HPDE6-E6E7 (cell line): Measurements from ENCODE around the gene LYRM4.
A peak's percentile ranks its signal among the peaks of the same experiment; 100 is the strongest.

Experiments used
- DNase-seq: peaks from one replicate; pipeline ENCODE4 v3.0.0; 2011; ENCODE audit warnings: missing footprints; ENCODE audit errors: extremely low spot score

LYRM4 gene

GRCh38 chr6:5205877-5206850, 54.6 kb downstream of the LYRM4 start:
- no peak for DNase-seq

GRCh38 chr6:5205035-5205507, 55.7 kb downstream of the LYRM4 start:
- no peak for DNase-seq

- no peak for DNase-seq
These were observed 56.4 kb downstream of the LYRM4 start for GRCh38 chr6:5204376-5204775.

GRCh38 chr6:5203546-5203945, 57.2 kb downstream of the LYRM4 start:
- DNase-seq: no peak

GRCh38 chr6:5202941-5203340, 57.8 kb downstream of the LYRM4 start:
- DNase-seq: no peak

- DNase-seq: no peak
These were observed 58.5 kb downstream of the LYRM4 start for GRCh38 chr6:5202206-5202605.

- DNase-seq: no peak
These were observed 59.5 kb downstream of the LYRM4 start for GRCh38 chr6:5201271-5201670.

- DNase-seq: no peak
These were observed 61.0 kb downstream of the LYRM4 start for GRCh38 chr6:5199702-5200101.

GRCh38 chr6:5199283-5199682, 61.5 kb downstream of the LYRM4 start:
- DNase-seq: no peak

GRCh38 chr6:5197084-5197483, 63.7 kb downstream of the LYRM4 start:
- DNase-seq: no peak

GRCh38 chr6:5192135-5192794, 68.5 kb downstream of the LYRM4 start:
- no peak for DNase-seq

GRCh38 chr6:5191722-5192121, 69.0 kb downstream of the LYRM4 start:
- DNase-seq: no peak

- DNase-seq: no peak
These were observed 69.5 kb downstream of the LYRM4 start for GRCh38 chr6:5191222-5191621.

- peak; percentile 76 for DNase-seq
These were observed 70.2 kb downstream of the LYRM4 start for GRCh38 chr6:5190507-5190906.

GRCh38 chr6:5188646-5189045, 72.1 kb downstream of the LYRM4 start:
- no peak for DNase-seq

- DNase-seq: no peak
These were observed 75.9 kb downstream of the LYRM4 start for GRCh38 chr6:5184878-5185277.

- DNase-seq: no peak
These were observed 76.5 kb downstream of the LYRM4 start for GRCh38 chr6:5184218-5184617.

- no peak for DNase-seq
These were observed 79.0 kb downstream of the LYRM4 start for GRCh38 chr6:5181510-5182317.

- DNase-seq: no peak
These were observed 80.1 kb downstream of the LYRM4 start for GRCh38 chr6:5180636-5181035.

GRCh38 chr6:5179917-5180316, 80.8 kb downstream of the LYRM4 start:
- no peak for DNase-seq

- no peak for DNase-seq
These were observed 81.9 kb downstream of the LYRM4 start for GRCh38 chr6:5178806-5179205.

- DNase-seq: no peak
These were observed 85.1 kb downstream of the LYRM4 start for GRCh38 chr6:5175635-5176034.
